Dedifferentiated amniotic fluid mesenchymal stem cell (primary cell): Measurements from ENCODE around the gene SMAGP.
A peak's percentile ranks its signal among the peaks of the same experiment; 100 is the strongest.
"Not testable (repeated sequence)": the region's sequence is repeated elsewhere in the genome, so short reads cannot be mapped to it uniquely, and the experiment has no call there.

Source experiments
- DNase-seq: peaks from one replicate; pipeline ENCODE4 v3.0.0-alpha.2; 2016; ENCODE audit errors: extremely low spot score

The SMAGP gene

DNA sequence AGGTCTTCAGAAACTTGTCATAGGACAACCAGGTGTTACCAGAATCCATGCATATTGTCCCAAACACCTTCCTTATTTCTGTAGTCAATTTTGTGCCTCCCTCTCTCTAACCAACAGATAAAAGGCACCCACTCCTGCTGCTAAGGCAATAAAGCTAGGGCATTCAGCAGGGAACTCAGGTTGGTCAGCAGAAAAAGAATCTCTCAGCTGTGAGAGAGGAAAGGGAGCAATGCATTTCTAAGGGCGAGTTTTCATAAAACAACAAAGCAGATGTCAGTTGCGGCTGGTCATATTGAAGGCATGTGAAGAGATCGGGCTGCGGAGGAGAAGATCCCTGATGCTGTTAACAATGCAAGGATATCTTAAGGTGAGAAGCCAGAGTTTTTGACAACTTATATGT, 45.0 kb downstream of the SMAGP start:
- DNase-seq = no peak

DNA sequence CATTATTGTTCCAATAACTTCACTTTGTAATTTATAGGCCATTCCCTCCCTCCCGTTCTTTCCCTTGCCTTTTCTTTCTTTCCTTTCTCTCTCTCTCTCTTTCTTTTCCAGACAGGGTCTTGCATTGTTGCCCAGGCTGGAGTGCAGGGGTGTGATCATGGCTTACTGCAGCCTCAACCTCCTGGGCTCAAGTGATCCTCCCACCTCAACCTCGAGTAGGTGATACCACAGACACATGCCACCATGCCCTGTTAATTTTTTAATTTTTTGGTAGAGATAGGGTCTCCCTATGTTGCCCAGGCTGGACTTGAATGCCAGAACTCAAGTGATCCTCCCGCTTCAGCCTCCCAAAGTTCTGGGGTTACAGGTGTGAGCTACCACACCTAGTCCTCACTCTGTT, 45.6 kb downstream of the SMAGP start:
- no peak for DNase-seq

DNA sequence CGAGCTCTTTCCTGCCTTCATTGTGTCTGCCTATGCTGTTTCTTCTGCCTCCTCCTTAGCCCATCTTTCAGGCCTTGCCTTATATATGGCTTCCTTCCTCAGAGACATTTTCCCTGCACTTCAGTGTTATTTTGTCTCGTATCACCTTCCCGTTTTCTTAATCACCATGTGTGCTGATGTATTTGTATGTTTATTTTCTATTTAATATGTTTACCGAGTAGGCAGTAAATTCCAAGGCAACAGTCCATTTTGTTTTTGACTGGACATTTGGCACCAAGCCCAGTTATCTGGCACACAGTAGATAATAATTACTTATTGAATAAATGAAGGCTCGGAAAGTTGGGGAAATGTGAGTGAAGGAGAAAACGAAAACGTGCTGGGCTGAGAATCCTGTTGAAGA, 47.8 kb downstream of the SMAGP start:
- DNase-seq = no peak

DNA sequence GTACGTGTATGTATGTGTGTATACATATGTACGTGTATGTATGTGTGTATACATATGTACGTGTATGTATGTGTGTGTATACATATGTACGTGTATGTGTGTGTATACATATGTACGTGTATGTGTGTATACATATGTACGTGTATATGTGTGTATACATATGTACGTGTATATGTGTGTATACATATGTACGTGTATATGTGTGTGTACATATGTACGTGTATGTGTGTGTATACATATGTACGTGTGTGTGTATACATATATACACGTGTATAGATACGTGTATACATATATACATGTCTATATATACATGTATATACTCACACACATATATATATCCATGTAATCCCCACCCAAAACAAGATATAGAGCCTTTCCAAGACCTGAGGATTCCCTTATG, 50.4 kb downstream of the SMAGP start:
- DNase-seq = not testable (repeated sequence)

DNA sequence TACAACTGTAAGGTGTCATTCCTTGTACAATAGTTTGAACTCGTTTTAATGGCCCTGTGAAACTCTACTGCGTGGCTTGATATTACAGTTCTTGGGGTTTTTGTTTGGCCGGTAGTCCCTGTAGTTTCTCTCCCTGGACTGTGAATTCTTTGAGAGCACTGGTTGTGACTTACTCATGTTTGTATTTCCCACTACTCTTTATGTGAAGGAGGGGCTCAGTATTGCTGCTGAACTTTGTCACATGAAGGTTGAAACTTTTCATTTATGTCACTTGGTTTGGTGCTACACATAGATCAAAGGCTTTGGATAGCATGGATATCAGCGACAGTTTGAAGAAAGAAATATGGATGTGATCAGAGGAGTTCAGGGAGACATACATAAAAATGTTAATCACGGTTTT, 50.9 kb downstream of the SMAGP start:
- DNase-seq = no peak

DNA sequence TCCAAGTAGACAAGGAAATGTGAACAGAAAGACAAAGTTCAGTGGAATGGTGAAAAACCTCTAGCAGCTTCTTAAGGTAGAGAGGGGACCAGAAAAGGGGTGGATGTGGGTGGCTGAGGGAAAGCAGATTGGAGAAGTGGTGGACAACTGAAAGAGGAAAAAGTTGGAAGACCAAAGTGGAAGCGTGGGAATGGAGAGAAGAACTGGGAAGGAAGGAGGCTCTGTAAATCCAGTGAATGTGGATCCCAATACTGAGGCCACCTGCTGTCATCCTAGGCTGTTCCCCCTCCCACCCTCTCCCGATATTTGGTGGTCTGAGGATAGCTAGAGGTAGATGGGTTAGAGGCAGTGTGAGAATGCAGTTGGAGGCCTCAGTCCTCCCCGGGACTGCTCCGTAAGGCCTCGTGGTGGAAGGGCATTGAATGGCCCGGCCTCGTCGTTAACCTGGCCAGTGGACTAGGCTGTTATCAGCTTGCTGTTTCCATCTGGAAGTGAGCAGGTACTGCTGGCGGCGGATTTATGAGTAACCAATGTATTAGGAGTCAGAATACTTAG, 51.5 kb downstream of the SMAGP start:
- DNase-seq = no peak

DNA sequence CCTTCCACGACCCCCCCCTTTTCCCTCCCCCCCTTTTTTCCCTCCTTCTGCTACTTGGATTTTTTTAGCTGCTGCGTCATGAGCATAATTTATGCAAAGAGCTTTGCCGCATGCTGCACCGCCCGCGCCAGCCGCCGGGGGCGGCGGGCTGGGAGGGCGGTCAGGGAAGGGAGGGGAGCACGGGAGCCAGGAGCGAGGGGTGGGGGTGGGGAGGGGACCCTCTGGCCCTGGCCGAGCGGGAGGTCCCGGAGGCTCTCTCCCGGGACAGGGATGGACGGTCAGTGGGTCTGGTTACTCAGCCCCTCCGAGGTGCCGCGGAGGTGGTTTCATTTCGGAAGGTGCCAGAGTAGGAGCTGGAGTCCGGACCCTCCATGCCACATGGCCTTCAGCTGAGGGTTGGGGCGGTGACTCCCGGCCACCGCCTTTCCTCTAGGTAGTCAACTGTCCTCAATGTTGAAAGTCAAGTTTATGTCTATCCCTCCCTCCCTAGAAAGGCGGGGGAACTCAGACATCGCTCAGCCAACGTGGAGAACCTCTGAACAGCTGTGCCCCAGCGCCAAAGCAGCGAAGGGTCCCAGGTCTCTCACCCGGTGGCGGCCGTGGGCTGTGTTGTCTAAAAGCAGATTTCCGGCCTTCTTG, 52.1 kb downstream of the SMAGP start, which contains the start of gene POU6F1:
Gene POU6F1 (minus strand): TSS at position 95 of the 639 bp plus-strand sequence. CDS start 11,226 bp downstream, outside the sequence.
- DNase-seq = peak; percentile 81

DNA sequence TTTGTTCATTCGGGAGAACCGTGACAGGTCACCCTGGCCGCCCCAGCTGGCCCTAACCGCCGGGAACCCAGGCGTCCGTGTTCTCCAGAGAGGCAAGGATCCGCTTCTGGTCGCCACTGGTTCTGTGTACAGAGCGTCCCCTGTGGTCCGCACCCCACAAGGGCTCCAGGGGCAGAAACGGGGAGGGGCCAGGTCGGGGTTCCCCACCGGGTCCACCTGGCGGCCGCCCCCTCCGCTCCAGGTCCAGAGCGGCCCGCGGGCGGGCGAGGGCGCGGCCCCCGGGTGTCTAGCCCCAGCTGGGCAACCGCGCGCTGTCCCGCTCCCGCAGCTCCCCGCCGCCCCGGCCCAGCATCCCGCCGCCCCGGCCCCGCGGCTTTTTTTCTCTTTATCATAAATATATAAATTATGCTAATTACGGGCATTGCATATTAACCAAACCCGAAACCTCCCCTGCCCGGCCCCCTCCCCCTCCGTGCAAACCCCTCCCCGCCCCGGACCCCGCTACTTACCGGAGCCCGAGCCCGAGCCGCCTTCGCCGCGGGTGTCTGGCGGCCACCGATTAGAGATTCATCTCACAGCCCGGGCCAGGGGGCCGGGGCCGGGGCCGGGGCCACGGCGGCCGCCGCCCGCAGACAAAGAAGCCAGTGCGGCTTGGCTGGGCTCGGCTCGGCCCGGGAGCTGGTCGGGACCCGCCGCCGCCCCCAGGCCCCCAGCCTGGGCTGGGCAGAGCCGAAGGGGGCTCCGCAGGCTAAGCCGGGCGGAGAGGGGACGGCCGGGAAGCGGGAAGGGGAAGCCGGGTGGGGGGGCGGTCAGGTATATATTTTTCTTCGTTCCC, 52.9 kb downstream of the SMAGP start:
- DNase-seq = no peak

DNA sequence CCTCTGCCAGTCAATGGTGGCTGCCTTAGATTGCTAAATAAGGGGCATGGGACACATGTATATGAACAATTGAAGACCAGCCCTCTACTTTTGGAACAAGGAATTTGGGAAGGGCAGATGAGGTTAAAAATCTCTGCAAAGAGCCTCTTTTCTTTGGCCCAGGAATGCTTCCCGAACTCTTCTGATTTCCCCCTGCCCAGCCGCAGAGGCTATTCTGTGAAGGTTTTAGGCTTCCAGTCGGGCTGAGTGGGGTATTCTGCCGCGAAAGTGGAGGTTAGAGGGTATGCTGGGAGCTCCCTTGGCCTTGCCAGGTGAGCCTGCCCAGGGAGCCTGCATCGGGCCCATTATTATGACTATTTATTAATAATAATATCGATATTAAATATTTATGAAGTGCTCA, 53.6 kb downstream of the SMAGP start:
- no peak for DNase-seq

DNA sequence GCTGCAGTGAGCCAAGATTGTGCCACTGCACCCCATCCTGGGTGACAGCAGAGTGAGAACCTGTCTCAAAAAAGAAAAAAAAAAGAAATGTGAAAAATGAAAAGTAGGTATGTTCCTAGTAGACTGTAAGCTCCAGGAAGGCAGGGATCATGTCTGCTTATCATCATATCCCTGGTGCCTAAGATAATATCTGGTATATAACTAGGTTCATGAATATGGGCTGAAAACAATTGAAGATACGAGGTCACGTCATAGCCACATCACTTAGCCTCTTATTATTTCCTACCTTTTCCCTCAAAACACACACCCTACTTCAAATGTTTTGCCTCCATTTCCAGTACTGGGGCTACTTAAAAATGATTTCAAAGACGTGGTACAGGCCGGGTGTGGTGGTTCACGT, 55.3 kb downstream of the SMAGP start:
- DNase-seq = no peak

DNA sequence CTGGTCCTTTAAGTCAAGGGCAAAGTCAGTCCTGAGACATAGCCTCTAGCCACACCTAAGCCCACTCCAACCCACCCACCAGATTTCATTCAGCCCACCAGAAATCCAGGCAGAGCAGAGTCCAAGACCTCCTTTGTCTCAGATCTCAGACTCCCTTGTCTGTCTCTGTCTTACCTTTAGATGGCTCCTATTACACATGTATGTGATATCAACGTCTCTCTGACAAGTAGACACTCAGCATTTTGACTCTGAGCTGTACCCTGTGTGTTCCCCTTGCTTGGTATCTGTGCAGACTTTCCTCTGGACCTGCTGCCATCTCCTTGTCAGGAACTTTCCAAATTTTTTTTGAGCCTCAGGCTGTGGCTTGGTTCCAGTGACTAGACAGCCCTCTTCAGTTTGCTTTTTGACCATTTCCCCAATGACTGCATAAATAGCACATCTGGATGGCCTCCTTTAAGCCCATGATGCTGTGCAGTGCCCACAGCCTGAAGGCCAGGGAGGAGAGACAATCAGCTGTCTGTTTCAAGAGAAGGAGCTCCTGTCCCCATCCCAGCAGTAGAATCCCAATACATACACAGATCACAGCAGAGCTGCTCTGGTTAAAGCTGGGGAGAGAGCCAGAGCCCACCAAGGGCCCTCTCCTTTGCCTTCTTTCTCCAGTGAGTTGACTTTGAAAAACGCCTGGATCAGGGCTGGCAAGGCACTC, 59.4 kb downstream of the SMAGP start:
- DNase-seq = no peak

DNA sequence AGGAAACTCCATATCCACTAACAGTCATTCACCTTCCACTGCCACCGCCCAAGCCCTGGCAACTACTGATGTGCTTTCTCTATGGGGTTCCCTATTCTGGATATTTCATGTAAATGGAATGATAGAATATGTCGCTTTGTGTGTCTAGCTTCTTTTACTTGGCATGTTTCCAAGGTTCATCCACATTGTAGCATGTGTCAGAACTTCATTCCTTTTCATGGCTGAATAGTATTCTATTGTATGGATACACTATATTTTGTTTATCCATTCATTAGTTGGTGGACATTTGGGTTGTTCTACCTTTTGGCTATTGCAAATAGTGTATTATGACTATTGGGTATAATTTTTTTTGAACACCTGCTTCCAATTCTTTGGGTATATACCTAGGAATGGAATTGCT, 61.0 kb downstream of the SMAGP start:
- no peak for DNase-seq

DNA sequence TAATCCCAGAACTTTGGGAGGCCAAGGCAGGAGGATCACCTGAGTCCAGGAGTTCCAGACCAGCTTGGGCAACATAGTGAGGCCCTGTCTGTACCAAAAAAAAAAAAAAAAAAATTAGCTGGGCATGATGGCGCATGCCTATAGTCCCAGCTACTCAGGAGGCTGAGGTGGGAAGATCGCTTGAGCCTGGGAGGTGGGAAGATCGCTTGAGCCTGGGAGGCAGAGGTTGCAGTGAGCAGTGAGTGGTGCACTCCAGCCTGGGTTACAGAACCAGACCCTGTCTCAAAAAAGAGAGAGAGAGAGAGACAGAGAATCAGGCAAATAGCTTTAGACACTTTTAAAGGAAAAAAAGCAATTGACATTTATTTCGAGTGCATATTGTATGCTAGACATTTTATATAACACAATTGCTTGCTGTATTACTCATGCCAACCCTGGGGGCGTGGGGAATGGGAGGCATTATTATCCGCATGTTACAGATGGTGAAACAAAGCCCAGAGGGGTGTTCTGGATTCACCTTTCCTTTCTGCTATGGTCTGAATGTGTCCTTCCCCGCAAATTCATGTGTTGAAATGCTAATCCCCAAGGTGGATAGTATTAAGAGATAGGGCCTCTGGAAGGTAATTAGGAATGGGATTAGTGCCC, 62.1 kb downstream of the SMAGP start:
- DNase-seq = no peak

DNA sequence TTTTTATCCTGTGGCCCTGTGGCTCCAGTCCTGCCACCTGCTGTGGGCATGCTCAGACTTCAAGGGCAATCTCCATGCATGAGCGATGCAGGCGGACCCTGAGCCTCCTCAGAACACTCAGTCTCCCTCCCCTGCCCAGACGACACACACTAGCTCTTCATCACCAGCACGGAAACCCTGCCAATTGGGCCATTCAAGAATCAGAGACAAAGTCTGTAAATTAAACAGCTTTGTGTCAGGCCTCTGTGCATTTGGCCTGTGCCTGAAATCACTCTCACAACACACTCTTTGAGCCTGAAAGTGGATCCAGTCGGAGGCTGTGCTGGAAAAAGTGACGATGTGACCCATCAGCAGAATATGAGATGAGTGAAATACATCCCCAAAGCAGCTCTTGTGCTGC, 64.9 kb downstream of the SMAGP start:
- DNase-seq = no peak

DNA sequence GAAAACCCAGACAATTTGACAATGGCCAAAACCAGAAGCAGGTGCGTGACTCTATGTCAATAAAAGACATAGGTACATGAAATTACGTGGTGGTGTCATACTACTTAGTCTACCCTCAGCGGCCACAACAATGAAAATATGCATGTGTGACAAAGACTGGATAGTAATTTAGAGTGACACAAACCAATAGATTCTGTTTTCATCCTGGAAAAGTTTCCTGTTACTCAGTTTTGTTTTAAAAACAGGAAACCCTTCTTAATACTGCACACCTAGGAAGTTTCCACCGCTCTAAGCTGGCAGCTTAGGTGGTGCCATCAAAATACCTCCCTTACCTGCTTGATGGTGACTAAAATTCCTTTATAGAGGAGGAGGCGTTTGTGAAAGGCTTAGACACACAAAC, 67.5 kb downstream of the SMAGP start:
- DNase-seq = no peak

DNA sequence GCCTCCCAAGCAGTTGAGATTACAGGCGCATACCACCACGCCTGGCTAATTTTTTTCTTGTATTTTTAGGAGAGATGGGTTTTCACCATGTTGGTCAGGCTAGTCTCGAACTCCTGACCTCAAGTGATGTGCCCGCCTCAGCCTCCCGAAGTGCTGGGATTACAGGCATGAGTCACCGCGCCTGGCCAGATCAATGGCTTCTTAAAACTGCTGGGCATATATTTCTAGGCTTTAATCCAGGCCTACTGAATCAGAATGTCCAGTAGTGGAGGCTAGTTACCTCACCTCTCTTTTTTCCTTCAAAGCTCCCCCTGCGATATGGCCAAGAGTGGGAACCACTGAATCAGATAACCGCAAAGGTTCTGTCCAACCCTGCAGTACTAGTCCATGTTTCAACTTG, 69.4 kb downstream of the SMAGP start:
- no peak for DNase-seq

DNA sequence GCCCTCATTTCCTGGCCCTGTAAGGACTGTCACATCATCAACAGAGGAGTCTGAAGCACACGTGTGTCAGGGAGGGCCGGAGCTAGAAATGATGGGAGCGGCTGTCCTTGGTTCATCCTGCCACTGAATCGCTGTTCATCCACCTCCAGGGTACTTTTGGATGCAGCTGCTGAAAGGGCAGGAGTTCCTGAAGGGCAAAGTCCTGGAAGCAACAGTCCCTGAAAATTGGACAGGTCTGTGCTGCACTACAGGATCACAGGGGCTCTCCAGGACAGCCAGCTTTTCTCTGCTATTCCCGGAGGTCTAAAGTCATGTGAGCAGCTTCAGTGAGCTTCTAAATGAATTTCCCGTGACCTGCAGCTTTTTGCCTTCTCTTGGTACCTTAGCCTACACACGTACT, 70.1 kb downstream of the SMAGP start:
- DNase-seq = no peak

DNA sequence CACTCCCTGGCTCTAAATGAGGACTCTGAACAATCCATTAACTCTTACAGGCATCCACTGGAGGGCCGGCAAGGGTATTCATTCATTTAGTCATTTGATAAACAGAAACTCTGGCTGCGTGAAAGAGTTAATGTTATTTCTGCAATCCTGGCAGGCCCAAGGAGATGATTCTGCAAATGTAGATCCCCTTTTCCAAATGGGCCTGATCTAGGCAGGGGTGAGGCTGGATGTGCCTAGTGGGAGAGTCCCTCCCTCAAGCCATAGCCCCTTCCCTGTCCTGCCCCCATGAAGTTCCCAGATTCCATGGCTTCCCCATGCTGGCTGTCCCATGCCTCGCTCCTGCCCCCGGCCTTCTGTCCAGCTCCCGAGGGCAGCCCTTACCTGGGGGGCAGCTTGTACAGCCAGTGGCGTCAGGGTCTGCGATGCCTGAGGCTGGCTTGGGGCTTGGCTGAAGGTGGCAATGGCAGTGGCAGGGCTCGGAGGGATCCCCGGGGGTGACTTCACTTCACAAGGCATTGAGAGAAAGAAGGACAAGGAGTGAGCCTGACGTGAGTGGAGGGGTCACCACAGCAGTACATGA, 70.8 kb downstream of the SMAGP start:
- DNase-seq = no peak

DNA sequence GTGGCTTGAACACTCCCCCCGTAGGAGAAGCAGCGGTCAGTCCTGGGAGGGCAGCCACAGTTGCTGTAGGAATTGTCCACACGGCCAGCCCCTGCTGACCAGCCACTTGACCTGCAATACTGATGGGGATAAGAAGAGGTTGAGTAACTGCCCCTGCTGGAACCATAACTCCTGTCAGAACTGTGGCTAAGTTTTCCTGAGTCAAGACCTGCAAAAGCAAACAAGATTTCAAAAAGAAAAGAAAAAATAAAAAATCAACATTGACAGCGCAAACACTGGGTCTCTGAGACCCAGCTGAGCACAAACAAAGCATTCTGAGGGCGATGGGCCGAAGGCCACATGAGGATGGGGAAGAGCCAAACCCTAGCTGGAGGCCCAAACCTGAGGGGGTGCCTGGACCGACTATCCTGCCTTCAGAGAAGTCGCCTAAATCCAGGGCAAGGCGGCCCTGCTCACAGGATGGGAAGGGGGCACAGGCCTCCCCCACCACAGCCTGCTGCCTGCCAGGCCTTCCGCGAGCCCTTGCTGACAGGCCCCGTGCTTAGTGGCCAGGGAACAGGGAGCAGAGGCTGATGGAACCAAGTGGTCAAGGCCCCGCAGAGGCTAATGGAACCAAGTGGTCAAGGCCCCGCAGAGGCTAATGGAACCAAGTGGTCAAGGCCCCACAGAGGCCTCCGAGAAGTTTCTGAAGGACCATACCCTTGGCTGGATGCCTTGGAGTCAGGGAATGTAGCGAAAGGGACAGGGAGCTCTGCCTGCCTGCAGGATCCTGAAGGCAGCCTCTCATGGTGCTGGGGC, 71.4 kb downstream of the SMAGP start:
- no peak for DNase-seq

DNA sequence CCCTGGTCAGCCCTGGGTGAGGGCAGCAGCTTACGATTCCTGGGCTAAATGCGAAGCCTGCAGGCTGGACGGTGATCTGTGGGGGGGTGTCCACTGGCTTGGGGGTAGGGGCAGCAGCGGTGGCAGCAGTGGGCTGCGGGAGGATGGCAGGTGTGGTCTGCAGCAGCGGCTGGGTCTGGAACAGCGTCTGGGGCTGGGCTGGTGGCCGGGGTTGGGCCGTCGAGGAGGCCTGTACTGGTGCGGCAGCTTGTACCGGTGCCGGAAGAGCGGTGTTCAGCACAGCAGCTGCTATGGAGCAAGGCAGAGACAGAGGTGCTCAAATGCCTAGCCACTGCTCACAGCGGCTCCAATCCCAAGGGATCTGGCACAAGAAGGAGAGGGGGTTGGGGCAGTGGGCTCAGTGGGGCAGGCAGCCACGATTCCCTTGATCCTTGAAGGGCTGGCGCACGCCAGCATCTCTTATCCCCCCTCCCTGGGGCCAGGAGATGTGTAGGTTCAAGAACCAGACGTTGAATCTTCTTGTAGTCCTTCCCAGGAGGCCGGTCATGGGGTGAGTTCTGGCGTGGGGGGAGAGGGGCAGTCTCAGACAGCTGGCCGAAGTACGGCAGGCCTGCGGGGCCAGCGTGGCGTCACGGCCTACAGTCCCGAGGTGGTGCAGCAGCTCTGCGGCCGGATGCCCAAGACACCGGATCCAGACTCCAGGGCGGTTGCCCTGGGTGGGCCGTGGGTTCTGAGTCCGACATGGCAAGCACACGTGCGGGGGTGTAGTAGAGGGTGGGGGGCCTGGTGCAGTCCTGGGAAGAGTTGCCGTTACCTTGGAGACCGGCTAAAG, 72.3 kb downstream of the SMAGP start:
- no peak for DNase-seq
